ENCODE data around the gene GLIPR1. TPM values are rescaled to one million over a fixed set of nuclear protein-coding genes. Genes with fewer than 3 reads are reported as not detected.

Gene GLIPR1
- total RNA-seq, 1 experiment from 2014 or later, result 0.13 TPM

- H2BK15ac ChIP-seq (ENCODE audit: low read depth, low read length), result no peak overlapping the region
- no peak overlapping the region for H3K9ac ChIP-seq (ENCODE audit: extremely low read depth, insufficient read length, low read length)
- peaks cover 20 to 29% of the 10 kb centered on the region in 2 experiments for H3K4me1 Mint-ChIP-seq
- no peak for TF ChIP-seq CTCF (conservative IDR thresholded peaks at IDR 0.05)
- no peaks in the 10 kb centered on the region for H4K20me1 ChIP-seq (ENCODE audit: control insufficient read depth, insufficient read depth, insufficient read length)
- DNase-seq, result no peak
- no peaks in the 10 kb centered on the region for H3K27me3 Mint-ChIP-seq (ENCODE audit: low read depth)
- no peak overlapping the region for H2AFZ ChIP-seq (ENCODE audit: low read length)
- H3K27ac ChIP-seq (ENCODE audit: insufficient read length, low read depth, low read length), result no peak overlapping the region
- no peaks in the 10 kb centered on the region for H3K9me3 ChIP-seq (ENCODE audit: control insufficient read depth, low read depth, low read length)
- no peak overlapping the region for H2BK5ac ChIP-seq (ENCODE audit: insufficient read length, low read length)
- no peak overlapping the region for H3K18ac ChIP-seq (ENCODE audit: insufficient read length, low read depth, low read length)
- H4K5ac ChIP-seq (ENCODE audit: insufficient read length, low read depth, low read length), result no peak overlapping the region
- H2BK20ac ChIP-seq (ENCODE audit: low read depth, low read length, poor library complexity, severe bottlenecking), result no peak overlapping the region
- H3K4ac ChIP-seq (ENCODE audit: low read depth, low read length), result no peak overlapping the region
- no peak overlapping the region for H3T11ph ChIP-seq (ENCODE audit: low read length)
- H3K23ac ChIP-seq (ENCODE audit: insufficient read length, low read depth, low read length), result no peak overlapping the region
- H3K4me2 ChIP-seq (ENCODE audit: insufficient read depth, insufficient read length, low read length), result no peak overlapping the region
- H3K4me3 Mint-ChIP-seq, result no peak overlapping the region
- no peaks in the 10 kb centered on the region for H3K27me3 ChIP-seq (ENCODE audit: insufficient read depth, low read length)
- no peaks in the 10 kb centered on the region for H3K36me3 Mint-ChIP-seq (ENCODE audit: insufficient read depth in 1 of 3, low read depth in 3 of 3)
- H3K56ac ChIP-seq (ENCODE audit: insufficient read length, low read depth, low read length), result no peak overlapping the region
- no peak overlapping the region for H4K91ac ChIP-seq (ENCODE audit: insufficient read length, low read depth, low read length)
- H3K79me2 ChIP-seq (ENCODE audit: insufficient read depth, low read length), result no peaks in the 10 kb centered on the region; the same call in 1 of the 2 replicates
- no CpG with 5 or more reads among the region's 1 CpG for WGBS (ENCODE audit: extremely low coverage, insufficient read length, low lambda C conversion rate)
- no peak overlapping the region for H2BK120ac ChIP-seq (ENCODE audit: low read depth, low read length, poor library complexity, severe bottlenecking)
- H2AK5ac ChIP-seq (ENCODE audit: insufficient read length, low read length), result no peak overlapping the region
- H3K27ac Mint-ChIP-seq, result 0 out of 7 replicates have a peak overlapping the region, but pooled peaks of 1 of the 3 experiments have one; percentile 36
- no peaks in the 10 kb centered on the region for H3K79me1 ChIP-seq (ENCODE audit: insufficient read depth, low read depth, low read length, poor library complexity, severe bottlenecking)
- H3K4me1 ChIP-seq (ENCODE audit: insufficient read depth, low read length), result peaks cover 3% of the 10 kb centered on the region; the same call in 1 of the 2 replicates
- no peak overlapping the region for H4K8ac ChIP-seq (replicated peaks; ENCODE audit: insufficient read length, low read depth, low read length)
- no peak overlapping the region for H2BK12ac ChIP-seq (ENCODE audit: insufficient read length, low read depth, low read length)
- no peaks in the 10 kb centered on the region for H3K9me3 Mint-ChIP-seq
- H3K23me2 ChIP-seq (ENCODE audit: insufficient read length, low read depth, low read length, poor library complexity, severe bottlenecking), result no peaks in the 10 kb centered on the region
- H3K14ac ChIP-seq (ENCODE audit: insufficient read depth, low read length), result no peak overlapping the region
Measured at GRCh38 chr12:75553398-75553797, 72.8 kb downstream of the GLIPR1 start.

Other genes with a start within 250 kb of the GLIPR1 start
- 3.9 and 4.3 TPM in 2 replicates for gene CAPS2, start 150.4 kb upstream of the GLIPR1 start, total RNA-seq (2021)
- gene GLIPR1L1, start 146.1 kb upstream of the GLIPR1 start, total RNA-seq (2021), result 1.9 and 3.2 TPM in 2 replicates
- gene GLIPR1L2, start 89.7 kb upstream of the GLIPR1 start, total RNA-seq (2021), result 0.09 and 0.35 TPM in 2 replicates
- 88.9 and 92.2 TPM in 2 replicates for gene KRR1, start 30.9 kb downstream of the GLIPR1 start, total RNA-seq (2021)